Measurements from ENCODE around the gene TUBGCP2. TPM values are rescaled to one million over a fixed set of nuclear protein-coding genes. Genes with fewer than 3 reads are reported as not detected.

TUBGCP2 gene
- total RNA-seq, 3 donors from 2014 or later (not counting 1 experiment from before 2014, with no cell fraction given): 74.3 to 81.8 (median 78.7) TPM

- H3K36me3 Mint-ChIP-seq: peaks cover 2% of the 10 kb centered on the region
- H3K27me3 Mint-ChIP-seq (ENCODE audit: low read depth in 2 of 2): no peaks in the 10 kb centered on the region
- H3K9me3 Mint-ChIP-seq: no peaks in the 10 kb centered on the region
- Histone ChIP-seq H3K4me3 (ENCODE audit: low read length) (peak overlapping the region; percentile 35), H3K36me3 (ENCODE audit: control insufficient read depth, insufficient read depth, low read length) (peaks cover 32% of the 10 kb centered on the region), H3K9me3 (ENCODE audit: control insufficient read depth, insufficient read depth, low read length) (no peaks in the 10 kb centered on the region), H3K4me1 (ENCODE audit: control insufficient read depth, insufficient read depth, low read length) (peaks cover 58% of the 10 kb centered on the region), H3K27ac (ENCODE audit: low read length) (peak overlapping the region; percentile 95), H3K27me3 (ENCODE audit: control insufficient read depth, insufficient read depth, low read length) (no peaks in the 10 kb centered on the region)
- DNase-seq (no peak), ATAC-seq (no peak)
- intact Hi-C loops (cut with micrococcal nuclease): loop anchor here (2.0 to 5.0 kb wide), 2 partner anchors 21 to 113 kb away; partner anchors contain the start of gene MTG1
- TF ChIP-seq CTCF (IDR thresholded peaks at IDR 0.05): no peak
- H3K27ac Mint-ChIP-seq: peak overlapping the region; percentile 98
- peaks cover 28 to 48% of the 10 kb centered on the region in 2 donors for H3K4me1 Mint-ChIP-seq
- peak overlapping the region; percentile 92 for H3K4me3 Mint-ChIP-seq
- WGBS (ENCODE audit: insufficient coverage): 30% methylated on average over 24 of the region's 24 CpGs
These were observed 29.1 kb downstream of the TUBGCP2 start for GRCh38 chr10:133279326-133280226.

GRCh38 chr10:133278577-133279265, 30.0 kb downstream of the TUBGCP2 start:
- no peaks in the 10 kb centered on the region for H3K36me3 Mint-ChIP-seq
- H3K9me3 ChIP-seq (ENCODE audit: control insufficient read depth, insufficient read depth, low read length): no peaks in the 10 kb centered on the region
- peak overlapping the region; percentile 98 for H3K27ac Mint-ChIP-seq
- peak overlapping the region; percentile 35 for H3K4me3 ChIP-seq (ENCODE audit: low read length)
- no peaks in the 10 kb centered on the region for H3K27me3 Mint-ChIP-seq (ENCODE audit: low read depth in 2 of 2)
- H3K4me1 Mint-ChIP-seq: peaks cover 28 to 49% of the 10 kb centered on the region in 2 donors
- peak overlapping the region; percentile 95 for H3K27ac ChIP-seq (ENCODE audit: low read length)
- TF ChIP-seq CTCF (IDR thresholded peaks at IDR 0.05): no peak
- DNase-seq (peak; percentile 85 to 87), ATAC-seq (peak; percentile 63 to 84 (median 73))
- H3K9me3 Mint-ChIP-seq: no peaks in the 10 kb centered on the region
- peaks cover 66% of the 10 kb centered on the region for H3K4me1 ChIP-seq (ENCODE audit: control insufficient read depth, insufficient read depth, low read length)
- intact Hi-C loops (cut with micrococcal nuclease): loop anchor here (1.0 to 5.0 kb wide), 3 partner anchors 20 to 114 kb away; partner anchors contain the start of genes MTG1, TUBGCP2 and ZNF511
- 13% methylated on average over 19 of the region's 19 CpGs for WGBS (ENCODE audit: insufficient coverage)
- H3K27me3 ChIP-seq (ENCODE audit: control insufficient read depth, insufficient read depth, low read length): no peaks in the 10 kb centered on the region
- peaks cover 28% of the 10 kb centered on the region for H3K36me3 ChIP-seq (ENCODE audit: control insufficient read depth, insufficient read depth, low read length)
- H3K4me3 Mint-ChIP-seq: peak overlapping the region; percentile 92

- H3K36me3 ChIP-seq (ENCODE audit: control insufficient read depth, insufficient read depth, low read length): peaks cover 28% of the 10 kb centered on the region
- H3K4me3 Mint-ChIP-seq: peak overlapping the region; percentile 92
- 14% methylated on average over 12 of the region's 12 CpGs for WGBS (ENCODE audit: insufficient coverage)
- peaks cover 28 to 49% of the 10 kb centered on the region in 2 donors for H3K4me1 Mint-ChIP-seq
- peak overlapping the region; percentile 35 for H3K4me3 ChIP-seq (ENCODE audit: low read length)
- H3K4me1 ChIP-seq (ENCODE audit: control insufficient read depth, insufficient read depth, low read length): peaks cover 72% of the 10 kb centered on the region
- no peaks in the 10 kb centered on the region for H3K36me3 Mint-ChIP-seq
- H3K27ac Mint-ChIP-seq: peak overlapping the region; percentile 98
- peak overlapping the region; percentile 95 for H3K27ac ChIP-seq (ENCODE audit: low read length)
- H3K27me3 Mint-ChIP-seq (ENCODE audit: low read depth in 2 of 2): no peaks in the 10 kb centered on the region
- H3K9me3 Mint-ChIP-seq: no peaks in the 10 kb centered on the region
- intact Hi-C loops (cut with micrococcal nuclease): loop anchor here (1.0 to 5.0 kb wide), 3 partner anchors 19 to 114 kb away; partner anchors contain the start of genes MTG1, TUBGCP2 and ZNF511
- DNase-seq (peak in 1 of 2 donors; percentile 38), ATAC-seq (no peak)
- no peaks in the 10 kb centered on the region for H3K27me3 ChIP-seq (ENCODE audit: control insufficient read depth, insufficient read depth, low read length)
- H3K9me3 ChIP-seq (ENCODE audit: control insufficient read depth, insufficient read depth, low read length): no peaks in the 10 kb centered on the region
- no peak for TF ChIP-seq CTCF (IDR thresholded peaks at IDR 0.05)
These were observed 30.6 kb downstream of the TUBGCP2 start for GRCh38 chr10:133277993-133278576.
